VCaP (cell line): ENCODE measurements around the gene GPR25.

Source experiments
- H3K27ac ChIP-seq: fragments of 450-650 bp; 2 replicates; pipeline ENCODE4 v1.5.1; 2017
- CTCF ChIP-seq: fragments of 450-650 bp; conservative IDR thresholded peaks from 2 replicates; pipeline ENCODE4 v1.5.1; 2017; ENCODE audit warnings: mild to moderate bottlenecking, moderate library complexity

The GPR25 gene

GRCh38 chr1:200896531-200897196 is 23.9 kb downstream of the GPR25 start:
- H3K27ac ChIP-seq, result peak overlapping the region; percentile 52; the same call in 1 of the 2 replicates
- no peak for TF ChIP-seq CTCF

GRCh38 chr1:200897259-200897658 is 24.5 kb downstream of the GPR25 start:
- no peak for TF ChIP-seq CTCF
- H3K27ac ChIP-seq, result peak overlapping the region; percentile 52; the same call in 1 of the 2 replicates

GRCh38 chr1:200899015-200899386 is 26.2 kb downstream of the GPR25 start:
- no peak overlapping the region for H3K27ac ChIP-seq
- TF ChIP-seq CTCF, result no peak

GRCh38 chr1:200899451-200899915 is 26.7 kb downstream of the GPR25 start:
- H3K27ac ChIP-seq, result no peak overlapping the region
- TF ChIP-seq CTCF, result no peak

- H3K27ac ChIP-seq, result no peak overlapping the region
These were observed 27.4 kb downstream of the GPR25 start for GRCh38 chr1:200899954-200900867.

GRCh38 chr1:200900877-200901276 is 28.1 kb downstream of the GPR25 start:
- TF ChIP-seq CTCF, result no peak
- H3K27ac ChIP-seq, result no peak overlapping the region

More at GRCh38 chr1:200899954-200900867, 27.4 kb downstream of the GPR25 start:
- no peak for TF ChIP-seq CTCF

- H3K27ac ChIP-seq, result no peak overlapping the region
- TF ChIP-seq CTCF, result no peak
These were observed 28.6 kb downstream of the GPR25 start for GRCh38 chr1:200901350-200901749.
